Activated gamma-delta T cell treated with Interleukin-2 at 50 U/mL for 16 hours (primary cell): ENCODE results near the gene C17orf113.
A peak's percentile ranks its signal among the peaks of the same experiment; 100 is the strongest.

ENCODE experiments used
- DNase-seq: peaks from one replicate; pipeline ENCODE4 v3.0.0-alpha.2; 2020

The C17orf113 gene

GRCh38 chr17:42072323-42073187 is 22.2 kb upstream of the C17orf113 start:
- DNase-seq, result no peak

GRCh38 chr17:42071810-42072209 is 21.4 kb upstream of the C17orf113 start:
- no peak for DNase-seq

- no peak for DNase-seq
Measured at GRCh38 chr17:42068979-42069378, 18.6 kb upstream of the C17orf113 start.

GRCh38 chr17:42067371-42068091 is 17.1 kb upstream of the C17orf113 start:
- DNase-seq, result peak; percentile 67

- no peak for DNase-seq
Measured at GRCh38 chr17:42065201-42065600, 14.8 kb upstream of the C17orf113 start.

- no peak for DNase-seq
Measured at GRCh38 chr17:42062681-42063080, 12.3 kb upstream of the C17orf113 start.

GRCh38 chr17:42061646-42062487 is 11.5 kb upstream of the C17orf113 start:
- DNase-seq, result no peak

- no peak for DNase-seq
Measured at GRCh38 chr17:42060231-42060630, 9.8 kb upstream of the C17orf113 start.

GRCh38 chr17:42059815-42060214 is 9.4 kb upstream of the C17orf113 start:
- no peak for DNase-seq

GRCh38 chr17:42058063-42058462 is 7.7 kb upstream of the C17orf113 start:
- no peak for DNase-seq

GRCh38 chr17:42056635-42057034 is 6.2 kb upstream of the C17orf113 start:
- DNase-seq, result no peak

- DNase-seq, result no peak
Measured at GRCh38 chr17:42055496-42055895, 5.1 kb upstream of the C17orf113 start.

- no peak for DNase-seq
Measured at GRCh38 chr17:42055027-42055426, 4.6 kb upstream of the C17orf113 start.

- DNase-seq, result no peak
Measured at GRCh38 chr17:42053731-42054500, 3.5 kb upstream of the C17orf113 start.

- DNase-seq, result no peak
Measured at GRCh38 chr17:42052346-42052877, 2.0 kb upstream of the C17orf113 start.

GRCh38 chr17:42051645-42052044 is 1.2 kb upstream of the C17orf113 start:
- DNase-seq, result no peak

GRCh38 chr17:42051013-42051400 is 606 bp upstream of the C17orf113 start:
- no peak for DNase-seq

- DNase-seq, result no peak
Measured at GRCh38 chr17:42049834-42050392, 488 bp downstream of the C17orf113 start.

- no peak for DNase-seq
Measured at GRCh38 chr17:42047343-42047742, 3.1 kb downstream of the C17orf113 start.

- no peak for DNase-seq
Measured at GRCh38 chr17:42045719-42046118, 4.7 kb downstream of the C17orf113 start.

GRCh38 chr17:42042598-42043319 is 7.6 kb downstream of the C17orf113 start:
- no peak for DNase-seq
